GM12878 (cell line): ENCODE data around the gene TNFAIP3. TPM values are rescaled to one million over a fixed set of nuclear protein-coding genes. Genes with fewer than 3 reads are reported as not detected.

Experiments used
- CHD2 ChIP-seq: IDR thresholded peaks from 2 replicates; pipeline ENCODE4 v1.6.1; 2011; ENCODE audit warnings: low read depth, low read length, improper control_type of control experiment, borderline replicate concordance
- CREM ChIP-seq: IDR thresholded peaks from 2 replicates; pipeline ENCODE4 v1.6.1; 2014; ENCODE audit warnings: antibody characterized with exemption, low read depth
- EGR1 ChIP-seq, 2 experiments: IDR thresholded peaks; 1 replicate in 1 of 2; 2 replicates in 1 of 2; pipeline ENCODE4 v1.6.1; 2011 to 2012; ENCODE audit warnings: low read depth in 2 of 2, low read length in 2 of 2, borderline replicate concordance in 1 of 2, mild to moderate bottlenecking in 1 of 2, moderate library complexity in 1 of 2
- FOS ChIP-seq: IDR thresholded peaks from 3 replicates; pipeline ENCODE4 v1.6.1; 2011; ENCODE audit warnings: borderline replicate concordance; ENCODE audit not compliant: insufficient read length; ENCODE audit errors: extremely low read depth
- HCFC1 ChIP-seq: fragments of 150-350 bp; IDR thresholded peaks from 2 replicates; pipeline ENCODE4 v1.6.1; 2014; ENCODE audit warnings: low read length
- HDAC2 ChIP-seq: fragments of 200-600 bp; sonication (generic); IDR thresholded peaks from 2 replicates; pipeline ENCODE4 v1.6.1; 2017
- HDGF ChIP-seq: fragments of 450-650 bp; IDR thresholded peaks from 2 replicates; pipeline ENCODE4 v1.6.1; 2016; ENCODE audit warnings: antibody characterized with exemption
- JUND ChIP-seq: IDR thresholded peaks from 2 replicates; pipeline ENCODE4 v1.6.1; 2012; ENCODE audit warnings: low read depth, mild to moderate bottlenecking, low read length, improper control_type of control experiment, moderate library complexity
- KAT2A ChIP-seq: conservative IDR thresholded peaks from 2 replicates; pipeline ENCODE4 v1.6.1; 2011; ENCODE audit warnings: low read depth, low read length; ENCODE audit not compliant: control insufficient read depth
- MEF2A ChIP-seq: IDR thresholded peaks from 2 replicates; pipeline ENCODE4 v1.6.1; 2011; ENCODE audit warnings: low read depth, mild to moderate bottlenecking, low read length, moderate library complexity; ENCODE audit not compliant: insufficient read depth
- NBN ChIP-seq: fragments of 450-650 bp; IDR thresholded peaks from 2 replicates; pipeline ENCODE4 v1.6.1; 2016
- NFXL1 ChIP-seq: fragments of 450-650 bp; IDR thresholded peaks from 2 replicates; pipeline ENCODE4 v1.6.1; 2017; ENCODE audit warnings: antibody characterized with exemption, mild to moderate bottlenecking, borderline replicate concordance
- NFYA ChIP-seq: IDR thresholded peaks from 2 replicates; pipeline ENCODE4 v1.6.1; 2011; ENCODE audit warnings: low read depth, mild to moderate bottlenecking, low read length, improper control_type of control experiment, borderline replicate concordance
- POLR2A ChIP-seq: IDR thresholded peaks from 2 replicates; pipeline ENCODE4 v1.6.1; 2011; ENCODE audit warnings: low read depth, mild to moderate bottlenecking, low read length
- RBBP5 ChIP-seq: fragments of 200-600 bp; sonication (generic); conservative IDR thresholded peaks from 2 replicates; pipeline ENCODE4 v1.6.1; 2016
- RCOR1 ChIP-seq: conservative IDR thresholded peaks from 2 replicates; pipeline ENCODE4 v1.6.1; 2012; ENCODE audit warnings: low read depth, low read length, improper control_type of control experiment
- SMAD1 ChIP-seq: fragments of 450-650 bp; IDR thresholded peaks from 2 replicates; pipeline ENCODE4 v1.6.1; 2018; ENCODE audit warnings: mild to moderate bottlenecking, low read depth; ENCODE audit not compliant: partially characterized antibody
- WRNIP1 ChIP-seq: IDR thresholded peaks from 2 replicates; pipeline ENCODE4 v1.6.1; 2011; ENCODE audit warnings: low read depth, low read length, improper control_type of control experiment, borderline replicate concordance
- ZBED1 ChIP-seq: IDR thresholded peaks from 2 replicates; pipeline ENCODE4 v1.6.1; 2016; ENCODE audit warnings: borderline replicate concordance
- ZNF24 ChIP-seq: fragments of 450-650 bp; IDR thresholded peaks from 2 replicates; pipeline ENCODE4 v1.6.1; 2017; ENCODE audit warnings: antibody characterized with exemption, mild to moderate bottlenecking
- polyA plus RNA-seq, 11 experiments: library from polyadenylated mRNA; depleted of rRNA in 4 of 11; unstranded in 6 of 11; stranded (reverse) in 5 of 11; fragments of >200 nt; fragmentation: Nextera tagmentation in 4 of 11; fragmentation: Illumina TruSeq in 1 of 11; extraction: Ambion mirVana in 4 of 11; extraction: Trizol in 1 of 11; gene quantifications; 1 replicate in 1 of 11; 2 replicates in 10 of 11; pipeline versions ENCODE4 v1.2.1 to v1.2.3, GENCODE V29; 2011 to 2016; ENCODE audit warnings: inconsistent platforms in 2 of 11, missing spikeins in 2 of 11, low read depth in 1 of 11
- total RNA-seq, 4 experiments: library from RNA; depleted of rRNA in 3 of 4; stranded (reverse); fragments of >200 nt in 3 of 4; fragmentation: Illumina TruSeq in 1 of 4; extraction: Trizol in 1 of 4; gene quantifications; 2 replicates each; pipeline versions ENCODE4 v1.2.1 to v1.2.3, GENCODE V29; 2013 to 2021
- TF ChIP-seq, protein P1 (sequence below), 3 experiments: IDR thresholded peaks in 2 of 3; conservative IDR thresholded peaks in 1 of 3; 2 replicates each; pipeline ENCODE4 v1.5.1; 2011; ENCODE audit warnings: low read depth in 3 of 3, low read length in 3 of 3, mild to moderate bottlenecking in 3 of 3, control low read depth in 2 of 3, moderate library complexity in 2 of 3, inconsistent platforms in 1 of 3, mixed read lengths in 1 of 3; ENCODE audit not compliant: control insufficient read depth in 2 of 3, insufficient read depth in 1 of 3; ENCODE audit errors: extremely low read depth in 1 of 3
- TF ChIP-seq, protein P2 (sequence below): fragments of 450-650 bp; IDR thresholded peaks from 2 replicates; pipeline ENCODE4 v1.6.1; 2016; ENCODE audit warnings: mild to moderate bottlenecking
- TF ChIP-seq, protein P3 (sequence below): IDR thresholded peaks from 2 replicates; pipeline ENCODE4 v1.6.1; 2011; ENCODE audit warnings: borderline replicate concordance, low read depth, mild to moderate bottlenecking, moderate library complexity, mixed read lengths, low read length; ENCODE audit not compliant: insufficient read depth; ENCODE audit errors: extremely low read length
- TF ChIP-seq, protein P4 (sequence below): fragments of 450-650 bp; IDR thresholded peaks from 2 replicates; pipeline ENCODE4 v1.6.1; 2017; ENCODE audit warnings: antibody characterized with exemption, mild to moderate bottlenecking, moderate library complexity
- TF ChIP-seq, protein P5 (sequence below): fragments of 450-650 bp; IDR thresholded peaks from 2 replicates; pipeline ENCODE4 v1.6.1; 2014; ENCODE audit warnings: mild to moderate bottlenecking

Gene TNFAIP3
- total and polyA plus RNA-seq, 10 of the 15 experiments (the other 5 are each of a cell fraction or from before 2014, with no cell fraction given): 18.0 to 350 (median 127) TPM

DNA sequence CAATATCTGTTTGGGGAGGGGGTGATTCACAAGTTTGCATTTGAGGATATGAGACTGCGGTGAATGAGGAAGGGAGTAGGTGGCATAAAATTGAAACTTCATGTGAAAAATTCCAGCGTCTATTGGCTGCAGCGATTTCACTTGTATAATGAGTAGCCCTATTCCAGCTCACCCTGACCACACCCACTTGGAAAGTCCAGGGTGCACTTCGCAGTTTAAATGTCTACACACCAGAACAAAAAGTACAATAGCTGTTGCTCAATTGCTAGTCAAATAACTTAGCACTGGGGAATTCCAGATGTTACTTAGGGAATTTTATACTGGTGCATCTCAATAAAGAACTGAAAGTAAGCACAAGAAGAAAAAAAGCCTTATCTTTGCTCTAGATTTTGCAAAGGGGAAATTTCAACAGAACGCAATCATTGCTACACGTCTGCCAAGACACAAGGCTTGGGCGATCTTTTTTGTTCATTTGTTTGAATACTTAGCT is 6.3 kb downstream of the TNFAIP3 start (continued):
- TF ChIP-seq, protein P1, sequence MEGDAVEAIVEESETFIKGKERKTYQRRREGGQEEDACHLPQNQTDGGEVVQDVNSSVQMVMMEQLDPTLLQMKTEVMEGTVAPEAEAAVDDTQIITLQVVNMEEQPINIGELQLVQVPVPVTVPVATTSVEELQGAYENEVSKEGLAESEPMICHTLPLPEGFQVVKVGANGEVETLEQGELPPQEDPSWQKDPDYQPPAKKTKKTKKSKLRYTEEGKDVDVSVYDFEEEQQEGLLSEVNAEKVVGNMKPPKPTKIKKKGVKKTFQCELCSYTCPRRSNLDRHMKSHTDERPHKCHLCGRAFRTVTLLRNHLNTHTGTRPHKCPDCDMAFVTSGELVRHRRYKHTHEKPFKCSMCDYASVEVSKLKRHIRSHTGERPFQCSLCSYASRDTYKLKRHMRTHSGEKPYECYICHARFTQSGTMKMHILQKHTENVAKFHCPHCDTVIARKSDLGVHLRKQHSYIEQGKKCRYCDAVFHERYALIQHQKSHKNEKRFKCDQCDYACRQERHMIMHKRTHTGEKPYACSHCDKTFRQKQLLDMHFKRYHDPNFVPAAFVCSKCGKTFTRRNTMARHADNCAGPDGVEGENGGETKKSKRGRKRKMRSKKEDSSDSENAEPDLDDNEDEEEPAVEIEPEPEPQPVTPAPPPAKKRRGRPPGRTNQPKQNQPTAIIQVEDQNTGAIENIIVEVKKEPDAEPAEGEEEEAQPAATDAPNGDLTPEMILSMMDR (IDR thresholded peaks at IDR 0.05 in 2 of 3, conservative IDR thresholded peaks at IDR 0.05 in 1 of 3; ENCODE audit: control insufficient read depth in 2 of 3, extremely low read depth in 1 of 3, insufficient read depth in 1 of 3, low read depth in 3 of 3, low read length in 3 of 3): no peak
- peak; percentile 21; the same call in 1 of the 2 replicates for TF ChIP-seq MEF2A
- TF ChIP-seq, protein P2, sequence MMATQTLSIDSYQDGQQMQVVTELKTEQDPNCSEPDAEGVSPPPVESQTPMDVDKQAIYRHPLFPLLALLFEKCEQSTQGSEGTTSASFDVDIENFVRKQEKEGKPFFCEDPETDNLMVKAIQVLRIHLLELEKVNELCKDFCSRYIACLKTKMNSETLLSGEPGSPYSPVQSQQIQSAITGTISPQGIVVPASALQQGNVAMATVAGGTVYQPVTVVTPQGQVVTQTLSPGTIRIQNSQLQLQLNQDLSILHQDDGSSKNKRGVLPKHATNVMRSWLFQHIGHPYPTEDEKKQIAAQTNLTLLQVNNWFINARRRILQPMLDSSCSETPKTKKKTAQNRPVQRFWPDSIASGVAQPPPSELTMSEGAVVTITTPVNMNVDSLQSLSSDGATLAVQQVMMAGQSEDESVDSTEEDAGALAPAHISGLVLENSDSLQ: no peak
- TF ChIP-seq, protein P3, sequence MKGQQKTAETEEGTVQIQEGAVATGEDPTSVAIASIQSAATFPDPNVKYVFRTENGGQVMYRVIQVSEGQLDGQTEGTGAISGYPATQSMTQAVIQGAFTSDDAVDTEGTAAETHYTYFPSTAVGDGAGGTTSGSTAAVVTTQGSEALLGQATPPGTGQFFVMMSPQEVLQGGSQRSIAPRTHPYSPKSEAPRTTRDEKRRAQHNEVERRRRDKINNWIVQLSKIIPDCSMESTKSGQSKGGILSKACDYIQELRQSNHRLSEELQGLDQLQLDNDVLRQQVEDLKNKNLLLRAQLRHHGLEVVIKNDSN: no peak
- TF ChIP-seq WRNIP1: no peak
- TF ChIP-seq, protein P4, sequence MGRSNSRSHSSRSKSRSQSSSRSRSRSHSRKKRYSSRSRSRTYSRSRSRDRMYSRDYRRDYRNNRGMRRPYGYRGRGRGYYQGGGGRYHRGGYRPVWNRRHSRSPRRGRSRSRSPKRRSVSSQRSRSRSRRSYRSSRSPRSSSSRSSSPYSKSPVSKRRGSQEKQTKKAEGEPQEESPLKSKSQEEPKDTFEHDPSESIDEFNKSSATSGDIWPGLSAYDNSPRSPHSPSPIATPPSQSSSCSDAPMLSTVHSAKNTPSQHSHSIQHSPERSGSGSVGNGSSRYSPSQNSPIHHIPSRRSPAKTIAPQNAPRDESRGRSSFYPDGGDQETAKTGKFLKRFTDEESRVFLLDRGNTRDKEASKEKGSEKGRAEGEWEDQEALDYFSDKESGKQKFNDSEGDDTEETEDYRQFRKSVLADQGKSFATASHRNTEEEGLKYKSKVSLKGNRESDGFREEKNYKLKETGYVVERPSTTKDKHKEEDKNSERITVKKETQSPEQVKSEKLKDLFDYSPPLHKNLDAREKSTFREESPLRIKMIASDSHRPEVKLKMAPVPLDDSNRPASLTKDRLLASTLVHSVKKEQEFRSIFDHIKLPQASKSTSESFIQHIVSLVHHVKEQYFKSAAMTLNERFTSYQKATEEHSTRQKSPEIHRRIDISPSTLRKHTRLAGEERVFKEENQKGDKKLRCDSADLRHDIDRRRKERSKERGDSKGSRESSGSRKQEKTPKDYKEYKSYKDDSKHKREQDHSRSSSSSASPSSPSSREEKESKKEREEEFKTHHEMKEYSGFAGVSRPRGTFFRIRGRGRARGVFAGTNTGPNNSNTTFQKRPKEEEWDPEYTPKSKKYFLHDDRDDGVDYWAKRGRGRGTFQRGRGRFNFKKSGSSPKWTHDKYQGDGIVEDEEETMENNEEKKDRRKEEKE: no peak
- peak; percentile 73 for TF ChIP-seq ZNF24
- no peak for TF ChIP-seq JUND
- TF ChIP-seq POLR2A: 0 out of 2 replicates have a peak, but pooled peaks have one; percentile 27
- TF ChIP-seq NBN: peak; percentile 26; the same call in 1 of the 2 replicates
- TF ChIP-seq EGR1 (IDR thresholded peaks at IDR 0.05; ENCODE audit: borderline replicate concordance in 1 of 2, low read depth in 2 of 2, low read length in 2 of 2): no peak
- TF ChIP-seq ZBED1: peak; percentile 60
- TF ChIP-seq RCOR1: no peak
- TF ChIP-seq CREM: peak; percentile 61; the same call in 1 of the 2 replicates
- TF ChIP-seq SMAD1: peak; percentile 12
- no peak for TF ChIP-seq RBBP5
- TF ChIP-seq HDGF: peak; percentile 51; the same call in 1 of the 2 replicates
- TF ChIP-seq HCFC1: no peak
- TF ChIP-seq KAT2A: no peak
- TF ChIP-seq, protein P5, sequence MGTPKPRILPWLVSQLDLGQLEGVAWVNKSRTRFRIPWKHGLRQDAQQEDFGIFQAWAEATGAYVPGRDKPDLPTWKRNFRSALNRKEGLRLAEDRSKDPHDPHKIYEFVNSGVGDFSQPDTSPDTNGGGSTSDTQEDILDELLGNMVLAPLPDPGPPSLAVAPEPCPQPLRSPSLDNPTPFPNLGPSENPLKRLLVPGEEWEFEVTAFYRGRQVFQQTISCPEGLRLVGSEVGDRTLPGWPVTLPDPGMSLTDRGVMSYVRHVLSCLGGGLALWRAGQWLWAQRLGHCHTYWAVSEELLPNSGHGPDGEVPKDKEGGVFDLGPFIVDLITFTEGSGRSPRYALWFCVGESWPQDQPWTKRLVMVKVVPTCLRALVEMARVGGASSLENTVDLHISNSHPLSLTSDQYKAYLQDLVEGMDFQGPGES: no peak
- no peak for TF ChIP-seq FOS
- no peak for TF ChIP-seq NFYA
- TF ChIP-seq CHD2: no peak
- TF ChIP-seq HDAC2: no peak
- no peak for TF ChIP-seq NFXL1
